NCI-H2196 (cell line): ENCODE measurements around the gene ABCB8.

Experiments
- DNase-seq: peaks from one replicate; lab custom pipeline; 2025; ENCODE audit not compliant: unreplicated experiment; lab: John Stamatoyannopoulos, UW

The ABCB8 gene

GRCh38 chr7:151028131-151028947 is at the start of gene ABCB8:
ABCB8 (plus strand) TSS chr7:151028450; CDS start chr7:151028516, 66 bp downstream.
- peak; percentile 99 for DNase-seq

GRCh38 chr7:150979713-150980390 is 48.4 kb upstream of the ABCB8 start:
- no peak for DNase-seq

DNA sequence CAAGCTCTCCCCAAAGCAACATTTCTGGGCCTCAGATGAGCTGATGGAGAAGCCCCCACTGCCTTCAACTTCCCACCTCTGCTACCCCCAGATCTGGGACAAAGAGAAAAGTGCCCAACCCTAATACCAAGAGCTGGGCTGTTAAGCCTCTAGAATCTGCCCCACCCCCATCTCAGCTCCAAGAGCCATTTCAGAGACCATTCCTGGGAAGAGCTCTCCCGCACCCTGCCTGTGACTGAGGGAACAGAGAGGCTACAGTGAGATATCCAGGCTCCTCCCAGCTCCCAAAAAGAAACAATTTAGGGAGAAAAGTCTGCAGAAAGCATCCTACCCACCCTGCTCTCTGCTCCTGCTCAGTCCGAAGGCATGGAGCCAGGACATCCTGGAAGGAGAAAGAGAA is 47.6 kb upstream of the ABCB8 start:
- DNase-seq = no peak

DNA sequence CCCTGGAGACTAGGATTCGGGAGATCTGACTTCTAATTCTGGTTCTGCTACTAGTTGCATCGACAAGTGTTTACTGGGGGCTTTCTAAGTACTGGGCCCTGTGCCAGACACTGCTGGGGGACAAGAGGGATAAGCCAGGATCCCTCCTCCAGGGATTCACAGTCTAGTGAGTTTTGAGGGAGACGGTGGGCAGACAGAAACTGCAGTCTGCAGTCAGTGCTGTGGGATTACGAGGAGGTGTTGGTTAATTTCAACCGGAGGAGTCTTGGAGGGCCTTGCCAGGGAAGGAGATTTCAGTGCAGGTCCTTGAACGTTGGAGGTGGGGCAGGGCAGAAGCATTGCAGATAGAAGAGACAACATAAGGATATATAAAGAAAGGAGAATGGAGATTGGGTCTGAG is 46.6 kb upstream of the ABCB8 start:
- DNase-seq = no peak

DNA sequence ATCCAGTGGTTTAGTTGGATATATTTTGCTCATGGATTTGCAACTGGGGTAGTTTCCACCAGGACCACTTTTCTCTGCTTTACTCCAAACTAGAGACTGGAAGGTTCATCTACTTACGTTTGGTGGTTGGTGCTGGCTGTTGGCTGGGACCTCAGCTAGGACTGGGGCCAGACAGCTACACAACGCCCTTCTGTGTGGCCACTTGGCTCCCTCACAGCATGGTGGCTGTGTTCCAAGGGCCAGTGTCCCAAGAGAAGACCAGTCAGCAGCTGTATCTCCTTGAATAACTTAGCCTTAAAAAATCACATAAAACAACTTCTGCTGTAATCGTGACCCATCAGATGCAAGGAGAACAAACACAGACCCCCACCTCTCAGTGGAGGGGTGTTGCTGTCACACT is 45.9 kb upstream of the ABCB8 start:
- DNase-seq = peak; percentile 36

- no peak for DNase-seq
Observed at GRCh38 chr7:150983893-150984368, 44.3 kb upstream of the ABCB8 start.

DNA sequence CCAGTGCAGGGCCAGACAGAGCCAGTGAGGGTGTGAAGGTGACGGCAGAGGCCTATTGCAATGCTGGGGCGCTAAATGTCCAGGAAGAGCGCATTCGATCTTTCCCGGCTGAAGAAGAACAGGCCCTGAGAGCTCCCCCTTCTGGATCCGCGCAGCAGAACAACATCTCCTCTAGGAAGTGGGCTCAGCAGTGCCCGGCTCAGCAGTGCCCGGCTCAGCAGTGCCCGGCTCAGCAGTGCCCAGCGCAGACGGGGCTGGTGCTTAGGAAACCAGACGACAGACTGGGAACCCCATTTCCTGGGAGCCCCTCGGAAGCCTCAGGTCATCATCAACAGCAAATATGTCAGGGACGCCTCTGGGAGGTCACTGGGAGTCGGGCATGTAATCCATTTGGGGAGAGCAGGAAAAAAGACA is 42.1 kb upstream of the ABCB8 start:
- DNase-seq = peak; percentile 33

DNA sequence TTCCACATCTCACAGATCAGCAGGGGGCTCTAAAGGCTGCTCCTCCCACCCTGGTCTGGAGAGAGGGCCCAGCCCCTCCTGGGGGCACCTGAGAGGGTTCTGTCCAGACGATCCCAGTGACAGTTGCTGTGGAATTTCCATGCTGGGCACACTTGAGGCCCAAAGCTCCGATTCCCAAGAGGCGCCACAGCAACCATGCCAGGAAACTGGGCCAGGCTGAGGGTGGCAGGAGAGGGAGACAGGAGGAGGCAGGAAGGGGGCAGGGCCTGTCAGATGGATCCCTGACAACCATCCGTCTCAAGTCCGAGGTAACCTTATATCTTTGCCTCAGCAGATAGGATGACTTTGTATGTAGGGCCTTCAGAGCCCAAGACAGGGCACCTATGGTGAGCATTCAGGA is 41.7 kb upstream of the ABCB8 start:
- DNase-seq = no peak

DNA sequence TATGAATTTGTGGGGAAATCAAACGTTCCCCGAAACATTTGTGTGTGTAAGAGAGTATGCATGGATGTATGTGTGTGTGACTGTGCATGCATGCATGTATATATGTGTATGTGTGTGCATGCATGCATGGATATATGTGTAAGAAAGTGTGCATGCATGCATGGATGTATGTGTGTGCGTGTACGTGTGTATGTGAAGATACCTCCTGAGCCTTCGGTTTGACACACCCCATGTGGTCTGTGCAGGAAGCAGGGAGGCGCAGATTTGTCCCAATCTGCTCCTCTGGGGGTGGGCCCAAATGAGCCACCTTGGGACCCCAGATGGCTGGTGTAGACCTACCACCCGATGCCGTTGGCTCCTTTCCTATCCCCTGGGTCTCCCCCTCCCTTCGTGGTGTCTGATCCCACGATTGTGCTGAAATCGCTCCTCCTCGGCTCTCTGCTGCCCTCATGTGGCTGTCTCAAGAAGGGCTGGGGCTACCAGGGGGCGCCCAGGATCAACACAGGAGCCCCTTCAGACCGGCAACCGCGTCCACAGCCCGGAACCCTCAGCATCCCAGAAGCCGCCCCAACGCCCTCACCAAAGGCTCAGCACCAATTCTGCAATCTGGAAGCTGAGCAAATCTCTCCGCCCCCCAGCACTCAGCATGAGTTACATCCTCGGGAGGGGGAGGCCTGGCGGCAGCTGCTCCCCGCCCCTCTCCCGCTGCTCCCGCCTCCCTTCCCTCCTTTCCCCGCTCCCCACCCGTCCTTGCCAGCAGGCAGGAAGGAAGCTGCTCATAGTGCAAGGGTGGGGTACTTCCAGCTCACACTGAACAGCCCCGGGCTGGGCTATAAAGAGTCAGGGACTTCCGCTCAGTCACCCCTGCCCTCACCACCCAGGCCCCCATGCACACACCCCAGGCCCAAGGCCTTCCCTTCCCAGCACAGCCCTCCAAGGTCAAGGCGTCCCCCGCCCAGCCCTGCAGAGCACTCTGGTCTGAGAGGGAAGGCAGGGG is 39.7 kb upstream of the ABCB8 start:
- DNase-seq = peak; percentile 82

- DNase-seq = no peak
Observed at GRCh38 chr7:150989456-150989855, 38.8 kb upstream of the ABCB8 start.

GRCh38 chr7:150990416-150991186 is 37.6 kb upstream of the ABCB8 start, which contains the start of gene NOS3:
NOS3 (plus strand) TSS chr7:150991017; CDS start chr7:150993804, 2,787 bp downstream.
- peak; percentile 27 for DNase-seq

- no peak for DNase-seq
Observed at GRCh38 chr7:150992051-150992640, 36.1 kb upstream of the ABCB8 start.

- no peak for DNase-seq
Observed at GRCh38 chr7:150992833-150993302, 35.4 kb upstream of the ABCB8 start.

DNA sequence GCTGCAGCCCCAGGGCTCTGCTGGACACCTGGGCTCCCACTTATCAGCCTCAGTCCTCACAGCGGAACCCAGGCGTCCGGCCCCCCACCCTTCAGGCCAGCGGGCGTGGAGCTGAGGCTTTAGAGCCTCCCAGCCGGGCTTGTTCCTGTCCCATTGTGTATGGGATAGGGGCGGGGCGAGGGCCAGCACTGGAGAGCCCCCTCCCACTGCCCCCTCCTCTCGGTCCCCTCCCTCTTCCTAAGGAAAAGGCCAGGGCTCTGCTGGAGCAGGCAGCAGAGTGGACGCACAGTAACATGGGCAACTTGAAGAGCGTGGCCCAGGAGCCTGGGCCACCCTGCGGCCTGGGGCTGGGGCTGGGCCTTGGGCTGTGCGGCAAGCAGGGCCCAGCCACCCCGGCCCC is 34.7 kb upstream of the ABCB8 start:
- DNase-seq = no peak

DNA sequence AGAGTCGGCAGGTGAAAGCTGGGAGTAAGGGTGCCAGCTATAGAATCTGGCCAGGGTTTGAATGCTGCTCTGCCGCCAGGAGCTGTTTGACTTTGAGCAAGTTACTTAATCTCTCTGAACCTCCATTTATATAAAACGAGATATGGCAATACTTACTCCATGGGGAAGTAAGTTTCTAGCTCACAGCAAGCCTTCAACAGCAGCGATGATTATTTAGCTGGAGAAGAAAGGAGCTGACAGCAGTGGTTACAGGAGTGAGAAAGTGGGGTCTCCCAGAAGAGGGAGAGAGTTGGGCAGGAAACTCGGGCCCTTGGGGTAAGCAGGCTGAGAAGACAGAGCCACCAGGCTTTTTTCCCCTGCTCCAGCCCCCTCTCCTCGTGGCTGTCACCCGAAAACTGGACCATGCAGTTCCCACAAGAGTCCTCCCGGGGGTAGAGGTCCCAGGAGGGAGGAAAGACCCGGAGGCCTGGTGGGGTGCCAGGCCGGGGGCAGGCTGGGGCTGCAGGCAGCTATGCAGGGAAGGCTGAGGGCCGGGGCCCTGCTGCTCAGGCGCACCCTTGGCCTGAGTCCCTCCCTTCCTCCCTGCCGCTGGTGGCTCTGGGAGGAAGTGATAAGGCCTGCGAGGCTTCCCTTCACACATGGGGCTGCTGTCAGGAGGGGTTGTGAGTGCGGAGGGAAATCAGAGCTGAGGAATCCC is 34.0 kb upstream of the ABCB8 start:
- no peak for DNase-seq

- DNase-seq = no peak
Observed at GRCh38 chr7:150994838-150995510, 33.3 kb upstream of the ABCB8 start.

DNA sequence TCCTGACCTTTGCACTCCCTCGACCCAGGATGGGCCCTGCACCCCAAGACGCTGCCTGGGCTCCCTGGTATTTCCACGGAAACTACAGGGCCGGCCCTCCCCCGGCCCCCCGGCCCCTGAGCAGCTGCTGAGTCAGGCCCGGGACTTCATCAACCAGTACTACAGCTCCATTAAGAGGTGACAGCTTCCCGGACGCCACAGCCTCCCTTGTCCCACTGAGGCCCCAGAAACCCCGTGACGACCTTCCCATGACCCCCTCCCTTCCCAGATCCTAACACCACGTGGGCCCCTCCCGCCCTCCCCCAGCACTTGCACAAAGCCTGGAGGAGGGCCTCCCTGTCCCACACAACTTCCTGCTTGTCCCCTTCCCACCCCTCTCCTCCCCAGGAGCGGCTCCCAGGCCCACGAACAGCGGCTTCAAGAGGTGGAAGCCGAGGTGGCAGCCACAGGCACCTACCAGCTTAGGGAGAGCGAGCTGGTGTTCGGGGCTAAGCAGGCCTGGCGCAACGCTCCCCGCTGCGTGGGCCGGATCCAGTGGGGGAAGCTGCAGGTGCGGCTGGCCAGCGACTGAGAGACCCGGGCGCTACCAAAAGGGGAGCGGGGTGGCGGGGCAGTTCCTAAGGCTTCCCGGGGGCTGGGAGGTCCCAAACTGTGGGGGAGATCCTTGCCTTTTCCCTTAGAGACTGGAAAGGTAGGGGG is 31.7 kb upstream of the ABCB8 start:
- no peak for DNase-seq

- no peak for DNase-seq
Observed at GRCh38 chr7:150997075-150997511, 31.2 kb upstream of the ABCB8 start.
